T-cell (primary cell): ENCODE measurements around the gene TAF3. TPM values are rescaled to one million over a fixed set of nuclear protein-coding genes. Genes with fewer than 3 reads are reported as not detected.

Experiments used
- ATAC-seq, 4 experiments: fragments of 200-7000 bp in 3 of 4; fragments of 150-1000 bp in 1 of 4; cut with Tn5 transposase; replicated peaks in 1 of 4; 1 replicate in 3 of 4; 2 replicates in 1 of 4; pipeline ENCODE4 v1.10.0; 2021; ENCODE audit warnings: moderate library complexity in 3 of 4, mild to moderate bottlenecking in 2 of 4, moderate number of reproducible peaks in 1 of 4
- CTCF ChIA-PET, 2 donors: fragments of 300-600 bp; sonication (Branson Sonifier 250); formaldehyde crosslinking; loops; one replicate each; lab custom pipeline; 2022; ENCODE audit warnings: antibody characterized with exemption in 2 of 2; lab: Charles Lee
- POLR2A ChIA-PET, 2 donors: fragments of 300-600 bp; sonication (Branson Sonifier 250); formaldehyde crosslinking; loops; one replicate each; lab custom pipeline; 2022; ENCODE audit warnings: antibody characterized with exemption in 2 of 2; lab: Charles Lee
- DNase-seq, 35 experiments: peaks; one replicate each; pipeline versions ENCODE4 v3.0.0 to v3.0.0-alpha.2; 2013 to 2023
- H3K27ac ChIP-seq: one replicate; pipeline ENCODE4 v1.5.1; 2013; ENCODE audit warnings: low read length
- H3K27me3 ChIP-seq, 2 experiments: replicated peaks in 1 of 2; 1 replicate in 1 of 2; 2 replicates in 1 of 2; pipeline versions ENCODE4 v1.6.1 to v1.7.0; 2013; ENCODE audit warnings: low read length in 1 of 2, mixed read lengths in 1 of 2; ENCODE audit not compliant: control insufficient read depth in 2 of 2, insufficient read depth in 2 of 2; ENCODE audit errors: extremely low read depth in 1 of 2
- H3K36me3 ChIP-seq, 2 donors: 1 replicate in 1 of 2; 2 replicates in 1 of 2; pipeline versions ENCODE4 v1.6.1 to v1.7.0; 2013; ENCODE audit warnings: low read length in 1 of 2; ENCODE audit not compliant: control insufficient read depth in 2 of 2, insufficient read depth in 1 of 2; ENCODE audit errors: extremely low read depth in 1 of 2
- H3K4me1 ChIP-seq, 2 experiments: 1 replicate in 1 of 2; 2 replicates in 1 of 2; pipeline versions ENCODE4 v1.6.1 to v1.7.0; 2013; ENCODE audit warnings: low read length in 2 of 2, mixed read lengths in 1 of 2; ENCODE audit not compliant: insufficient read depth in 2 of 2, control insufficient read depth in 1 of 2; ENCODE audit errors: extremely low read depth in 1 of 2
- H3K4me3 ChIP-seq, 2 donors: 1 replicate in 1 of 2; 2 replicates in 1 of 2; pipeline versions ENCODE4 v1.5.1 to v1.7.0; 2013; ENCODE audit warnings: mild to moderate bottlenecking in 2 of 2, low read length in 1 of 2, moderate library complexity in 1 of 2; ENCODE audit not compliant: control insufficient read depth in 1 of 2; ENCODE audit errors: extremely low read depth in 1 of 2
- H3K9me3 ChIP-seq: 2 replicates; pipeline ENCODE4 v1.7.0; 2013
- H3K27ac Mint-ChIP-seq, 2 donors: one replicate each; pipeline ENCODE4 v1.8.0; 2020 to 2021; ENCODE audit warnings: mild to moderate bottlenecking in 2 of 2, mixed read lengths in 2 of 2
- H3K27me3 Mint-ChIP-seq, 2 donors: one replicate each; pipeline ENCODE4 v1.8.0; 2021 to 2022; ENCODE audit warnings: mixed read lengths in 2 of 2
- H3K36me3 Mint-ChIP-seq: one replicate; pipeline ENCODE4 v1.8.0; 2021; ENCODE audit warnings: mixed read lengths
- H3K4me1 Mint-ChIP-seq, 3 donors: one replicate each; pipeline ENCODE4 v1.8.0; 2020 to 2022; ENCODE audit warnings: mixed read lengths in 3 of 3, mild to moderate bottlenecking in 1 of 3
- H3K4me3 Mint-ChIP-seq, 3 donors: one replicate each; pipeline ENCODE4 v1.8.0; 2020 to 2022; ENCODE audit warnings: mild to moderate bottlenecking in 3 of 3, mixed read lengths in 3 of 3, moderate library complexity in 3 of 3
- H3K9me3 Mint-ChIP-seq, 3 donors: one replicate each; pipeline ENCODE4 v1.8.0; 2020 to 2022; ENCODE audit warnings: mixed read lengths in 3 of 3
- WGBS: methylation state at CpG from one replicate; pipeline ENCODE4 v1.1.5; 2013; ENCODE audit warnings: missing lambda C conversion rate; ENCODE audit not compliant: insufficient coverage; 5-methylcytosine and 5-hydroxymethylcytosine counted together
- total RNA-seq, 35 experiments: library from RNA in 6 of 35; stranded (reverse) in 6 of 35; fragments of 120-200 nt in 1 of 35; gene quantifications; one replicate each; pipeline versions ENCODE4 v1.2.1 to v1.2.4 and lab custom pipeline; 2013 to 2026

The TAF3 gene
- total RNA-seq, 5 donors from 2014 or later (not counting 1 experiment from before 2014, with no cell fraction given): 18.2 to 21.8 (median 20.0) TPM

DNA sequence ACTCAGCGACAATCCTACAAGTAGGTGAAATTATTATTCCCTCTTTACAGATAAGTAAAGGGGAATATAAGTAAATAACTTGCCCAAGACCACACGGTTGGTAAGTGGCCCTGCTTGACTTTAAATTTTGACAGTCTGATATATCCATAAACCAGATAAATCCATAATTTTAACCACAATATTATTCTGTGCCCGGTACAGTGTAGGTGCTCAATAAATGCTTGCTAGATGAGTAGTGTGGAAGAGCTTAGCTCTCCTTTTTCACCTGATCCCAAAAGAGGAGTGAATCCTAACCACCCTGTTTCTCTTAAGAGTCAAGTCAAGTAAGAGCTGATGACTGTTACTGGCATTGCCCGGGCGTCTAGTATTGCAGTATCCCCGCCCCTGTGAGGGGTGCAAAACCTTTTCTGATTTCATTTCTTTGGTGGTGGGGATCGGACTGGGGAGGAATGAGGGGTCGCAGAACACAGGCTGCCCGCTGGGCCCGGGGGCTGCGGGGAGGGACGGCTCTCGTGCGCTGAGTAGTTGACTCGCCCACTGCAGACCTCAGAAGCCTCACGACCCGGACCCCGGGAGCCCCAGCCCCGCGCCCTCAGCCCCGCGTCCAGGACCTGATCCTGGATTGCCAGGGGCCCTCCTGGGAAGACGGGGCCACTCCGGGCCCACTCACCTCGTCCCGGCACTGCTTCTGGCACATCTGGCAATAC lies 31.0 kb upstream of the TAF3 start:
- Mint-ChIP-seq H3K36me3 (peaks cover 24% of the 10 kb centered on the region), H3K4me1 (peaks cover 34 to 66% (median 63%) of the 10 kb centered on the region in 3 donors), H3K9me3 (no peaks in the 10 kb centered on the region), H3K27ac (no peak overlapping the region), H3K4me3 (no peak overlapping the region), H3K27me3 (no peaks in the 10 kb centered on the region)
- DNase-seq (peak in 4 of 35 experiments; percentile 0 to 15 (median 1)), ATAC-seq (peak in 2 of 4 experiments; percentile 1 to 2)
- peaks cover 22 to 24% of the 10 kb centered on the region in 2 experiments for H3K4me1 ChIP-seq
- peaks cover 0 to 7% of the 10 kb centered on the region in 2 donors for H3K36me3 ChIP-seq
- H3K27me3 ChIP-seq: no peaks in the 10 kb centered on the region
- ChIA-PET POLR2A (interaction anchor here (0.6 to 3.4 kb wide), 9 partner anchors 12 to 858 kb away, joined by 3 to 23 read pairs (median 3); partner anchors contain the start of gene TAF3 (in 2 of the 2)), CTCF (interaction anchor here in 1 of 2 donors (0.6 to 1.8 kb wide), 4 partner anchors 30 to 579 kb away, joined by 3 to 13 read pairs (median 6); partner anchors contain the start of gene TAF3)
- H3K27ac ChIP-seq: peak overlapping the region; percentile 55
- no peaks in the 10 kb centered on the region for H3K9me3 ChIP-seq
- H3K4me3 ChIP-seq: peak overlapping the region; percentile 86 to 93
- WGBS: under 1% methylated on average over 23 of the region's 26 CpGs

DNA sequence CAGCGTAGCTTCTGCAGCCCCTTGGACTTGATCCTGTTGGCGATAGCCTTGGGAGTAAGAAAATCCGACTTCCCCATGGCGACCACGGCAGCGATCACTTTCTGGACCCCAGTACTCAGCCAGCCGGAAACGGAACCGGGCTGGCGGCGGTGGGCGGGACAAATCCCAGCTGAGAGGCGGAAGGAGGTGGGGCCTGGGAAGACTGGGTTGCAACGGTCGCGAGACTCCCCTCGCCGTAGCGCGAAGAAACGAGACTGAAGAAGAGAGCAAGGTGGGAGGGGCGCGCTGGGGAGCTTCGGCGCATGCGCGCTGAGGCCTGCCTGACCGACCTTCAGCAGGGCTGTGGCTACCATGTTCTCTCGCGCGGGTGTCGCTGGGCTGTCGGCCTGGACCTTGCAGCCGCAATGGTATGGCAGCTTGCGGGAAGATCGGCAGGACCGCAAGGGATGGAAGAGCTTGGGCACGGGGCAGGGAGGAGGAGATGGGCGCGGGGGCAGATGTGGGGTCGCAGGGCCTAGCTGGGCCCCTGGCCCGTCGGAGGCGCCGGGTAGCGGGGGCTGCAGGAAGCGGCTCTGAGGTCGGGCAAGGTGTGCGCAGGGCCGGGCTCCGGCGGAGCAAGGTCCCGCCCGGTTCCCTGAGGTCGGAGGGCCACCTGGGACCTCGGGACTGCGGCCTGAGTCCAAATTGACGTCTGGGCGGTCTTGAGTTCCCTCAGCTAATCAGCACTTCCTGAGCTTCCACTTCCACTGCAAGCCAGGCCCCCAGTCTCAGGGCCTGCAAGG lies 30.3 kb upstream of the TAF3 start, which contains the start of the genes ATP5F1C and KIN:
ATP5F1C (plus strand) TSS at position 321 of the 782 bp plus-strand sequence; CDS start at position 352, 31 bp downstream.
KIN (minus strand) TSS at position 137 of the 782 bp plus-strand sequence; CDS start at position 77, 60 bp downstream.
- CTCF ChIA-PET: interaction anchor here in 1 of 2 donors (0.6 to 1.8 kb wide), 4 partner anchors 30 to 578 kb away, joined by 3 to 13 read pairs (median 6); partner anchors contain the start of gene TAF3
- H3K27ac Mint-ChIP-seq: peak within 1 kb of the TSS in 1 of 2 donors; percentile 86
- no peaks in the 10 kb centered on the region for H3K27me3 ChIP-seq
- H3K36me3 ChIP-seq: peaks cover 0 to 13% of the 10 kb centered on the region in 2 donors
- peaks cover 41 to 74% (median 70%) of the 10 kb centered on the region in 3 donors for H3K4me1 Mint-ChIP-seq
- peak; percentile 93 to 98 (median 96) for DNase-seq
- H3K9me3 ChIP-seq: no peaks in the 10 kb centered on the region
- no peaks in the 10 kb centered on the region for H3K9me3 Mint-ChIP-seq
- POLR2A ChIA-PET: interaction anchor here (0.6 to 3.4 kb wide), 10 partner anchors 12 to 858 kb away, joined by 3 to 23 read pairs (median 3); partner anchors contain the start of gene TAF3 (in 2 of the 2)
- H3K27me3 Mint-ChIP-seq: no peaks in the 10 kb centered on the region
- no peak within 1 kb of the TSS for H3K4me3 Mint-ChIP-seq
- peaks cover 22 to 25% of the 10 kb centered on the region in 2 experiments for H3K4me1 ChIP-seq
- peak; percentile 95 to 97 (median 96) for ATAC-seq
- H3K36me3 Mint-ChIP-seq: peaks cover 29% of the 10 kb centered on the region
- H3K4me3 ChIP-seq: peak within 1 kb of the TSS; percentile 86 to 93
- 0% methylated on average over 55 of the region's 59 CpGs for WGBS
- peak within 1 kb of the TSS; percentile 57 for H3K27ac ChIP-seq

- peaks cover 48 to 74% (median 71%) of the 10 kb centered on the region in 3 donors for H3K4me1 Mint-ChIP-seq
Measured at GRCh38 chr10:7788639-7789286, 29.5 kb upstream of the TAF3 start.

DNA sequence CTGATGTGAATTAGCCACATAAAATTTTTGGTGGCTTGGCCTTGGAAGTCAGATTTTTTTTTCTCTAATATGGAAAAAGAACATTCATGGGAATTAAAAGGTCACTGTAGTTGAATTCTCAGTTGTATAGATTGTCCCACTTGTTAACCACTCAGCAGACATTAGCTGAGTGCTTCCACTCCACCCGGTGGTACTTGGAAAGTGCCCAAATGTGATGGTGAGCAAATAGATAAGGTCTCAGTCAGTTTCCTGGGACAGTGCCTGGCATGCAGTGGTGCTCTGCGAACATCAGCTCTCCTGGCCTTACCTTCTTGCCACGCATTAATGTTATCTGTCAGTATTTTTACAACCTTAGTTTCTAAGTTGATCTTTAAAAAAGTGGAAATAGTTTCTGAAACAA lies 28.9 kb upstream of the TAF3 start:
- Mint-ChIP-seq H3K36me3 (peaks cover 28% of the 10 kb centered on the region), H3K27me3 (no peaks in the 10 kb centered on the region), H3K9me3 (no peaks in the 10 kb centered on the region), H3K4me3 (no peak overlapping the region), H3K27ac (no peak overlapping the region), H3K4me1 (peaks cover 55 to 76% (median 72%) of the 10 kb centered on the region in 3 donors)
- Histone ChIP-seq H3K4me3 (no peak overlapping the region), H3K9me3 (no peaks in the 10 kb centered on the region), H3K36me3 (peaks cover 0 to 16% of the 10 kb centered on the region in 2 donors), H3K27ac (no peak overlapping the region), H3K27me3 (no peaks in the 10 kb centered on the region), H3K4me1 (peaks cover 24 to 25% of the 10 kb centered on the region in 2 experiments)
- POLR2A ChIA-PET: interaction anchor here in 1 of 2 donors (0.7 kb wide), 1 partner anchor 28 kb away, joined by 5 read pairs; no protein-coding TSS in a partner anchor
- CTCF ChIA-PET: interaction anchor here in 1 of 2 donors (1.2 kb wide), 1 partner anchor 31 kb away, joined by 3 read pairs; no protein-coding TSS in a partner anchor
- WGBS: no CpG with 5 or more reads among the region's 3 CpGs
- no peak for ATAC-seq
- peak in 1 of 35 experiments; percentile 4 for DNase-seq

More at GRCh38 chr10:7788639-7789286, 29.5 kb upstream of the TAF3 start:
- Histone ChIP-seq H3K9me3 (no peaks in the 10 kb centered on the region), H3K36me3 (peaks cover 0 to 16% of the 10 kb centered on the region in 2 donors), H3K4me1 (peaks cover 22 to 25% of the 10 kb centered on the region in 2 experiments), H3K4me3 (peak overlapping the region; percentile 86 to 93), H3K27ac (peak overlapping the region; percentile 57), H3K27me3 (no peaks in the 10 kb centered on the region)
- ChIA-PET CTCF (interaction anchor here in 1 of 2 donors (1.2 to 1.8 kb wide), 3 partner anchors 29 to 263 kb away, joined by 3 to 13 read pairs (median 6); partner anchors contain the start of gene TAF3), POLR2A (interaction anchor here (1.0 to 3.4 kb wide), 4 partner anchors 14 to 30 kb away, joined by 3 to 23 read pairs (median 6); partner anchors contain the start of gene TAF3 (in 2 of the 2))
- Mint-ChIP-seq H3K27ac (peak overlapping the region in 1 of 2 donors; percentile 86), H3K4me3 (no peak overlapping the region), H3K36me3 (peaks cover 28% of the 10 kb centered on the region), H3K27me3 (no peaks in the 10 kb centered on the region), H3K9me3 (no peaks in the 10 kb centered on the region)
- DNase-seq: peak in 4 of 35 experiments; percentile 2 to 11 (median 5)
- 3% methylated on average over 23 of the region's 25 CpGs for WGBS
- ATAC-seq: peak in 1 of 4 experiments; percentile 4

DNA sequence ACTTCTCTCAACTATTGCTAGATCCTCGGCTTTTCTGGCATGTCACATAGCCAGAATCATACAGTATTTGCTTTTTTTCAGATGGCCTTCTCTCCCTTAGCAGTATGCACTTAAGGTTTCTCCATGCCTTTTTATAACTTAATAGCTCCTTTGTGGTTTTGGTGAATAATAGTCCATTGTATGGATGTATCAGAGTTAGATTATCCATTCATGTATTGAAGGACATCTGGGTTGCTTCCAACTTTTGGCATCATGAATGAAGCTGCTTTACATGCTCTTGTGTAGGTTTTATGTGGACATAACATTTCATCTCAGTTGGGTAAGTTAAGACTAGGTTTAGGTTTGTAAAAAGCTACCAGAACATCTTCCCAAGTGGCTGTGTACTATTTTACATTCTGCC lies 25.8 kb upstream of the TAF3 start:
- Mint-ChIP-seq H3K27me3 (no peaks in the 10 kb centered on the region), H3K36me3 (peaks cover 41% of the 10 kb centered on the region), H3K4me3 (peak overlapping the region in 1 of 3 donors; percentile 22), H3K4me1 (peaks cover 72 to 83% (median 82%) of the 10 kb centered on the region in 3 donors), H3K9me3 (no peaks in the 10 kb centered on the region), H3K27ac (peak overlapping the region in 1 of 2 donors; percentile 13)
- Histone ChIP-seq H3K27me3 (no peaks in the 10 kb centered on the region), H3K9me3 (no peaks in the 10 kb centered on the region), H3K36me3 (peaks cover 0 to 29% of the 10 kb centered on the region in 2 donors), H3K4me1 (peaks cover 15 to 18% of the 10 kb centered on the region in 2 experiments), H3K4me3 (no peak overlapping the region), H3K27ac (no peak overlapping the region)
- ATAC-seq: no peak
- no peak for DNase-seq
- no CpG with 5 or more reads among the region's 1 CpG for WGBS
- ChIA-PET CTCF (interaction anchor here (0.6 to 1.5 kb wide), 4 partner anchors 13 to 267 kb away, joined by 4 read pairs; no protein-coding TSS in a partner anchor), POLR2A (interaction anchor here in 1 of 2 donors (1.2 kb wide), 1 partner anchor 26 kb away, joined by 3 read pairs; the partner anchor contains the start of gene TAF3)
